WTC11 (cell line): ENCODE results near the gene MPP2. TPM values are rescaled to one million over a fixed set of nuclear protein-coding genes. Genes with fewer than 3 reads are reported as not detected.

Experiments
- ATAC-seq: fragments of 200-7000 bp; cut with Tn5 transposase; 2 replicates; pipeline ENCODE4 v1.10.0; 2021; ENCODE audit warnings: mild to moderate bottlenecking, moderate library complexity
- CTCF ChIA-PET: fragments of 300-600 bp; sonication (Branson Sonifier 250); formaldehyde crosslinking; loops from one replicate; lab custom pipeline; 2021; ENCODE audit warnings: antibody characterized with exemption; lab: Charles Lee
- POLR2A ChIA-PET: fragments of 350-600 bp; sonication (Branson Sonifier 250); formaldehyde crosslinking; loops from one replicate; lab custom pipeline; 2021; ENCODE audit warnings: antibody characterized with exemption; lab: Charles Lee
- DNase-seq: peaks from one replicate; pipeline ENCODE4 v3.0.0; 2021; ENCODE audit warnings: low spot score
- H3K27ac Mint-ChIP-seq: 2 replicates; pipeline ENCODE4 v1.8.0; 2021; ENCODE audit warnings: mixed read lengths
- H3K27me3 Mint-ChIP-seq: 2 replicates; pipeline ENCODE4 v1.8.0; 2021; ENCODE audit warnings: low read depth, mild to moderate bottlenecking, moderate library complexity, mixed read lengths
- H3K36me3 Mint-ChIP-seq: 2 replicates; pipeline ENCODE4 v1.8.0; 2021; ENCODE audit warnings: mixed read lengths
- H3K4me1 Mint-ChIP-seq: 2 replicates; pipeline ENCODE4 v1.8.0; 2022; ENCODE audit warnings: mixed read lengths
- H3K4me3 Mint-ChIP-seq: 2 replicates; pipeline ENCODE4 v1.8.0; 2021; ENCODE audit warnings: mild to moderate bottlenecking, moderate library complexity, mixed read lengths
- H3K9me3 Mint-ChIP-seq: 2 replicates; pipeline ENCODE4 v1.8.0; 2021; ENCODE audit warnings: mixed read lengths
- ATF1 ChIP-seq: sonication (generic); formaldehyde crosslinking; IDR thresholded peaks from 2 replicates; pipeline ENCODE4 v1.8.1; 2023; ENCODE audit warnings: mild to moderate bottlenecking, moderate library complexity, missing genetic modification reagents
- CREB1 ChIP-seq: sonication (generic); formaldehyde crosslinking; IDR thresholded peaks from 2 replicates; pipeline ENCODE4 v1.8.0; 2023; ENCODE audit warnings: mild to moderate bottlenecking, missing genetic modification reagents
- CTCF ChIP-seq: fragments of 200-600 bp; IDR thresholded peaks from 2 replicates; pipeline ENCODE4 v1.8.0; 2022; ENCODE audit warnings: antibody characterized with exemption
- ERG ChIP-seq: fragments of 250-450 bp; sonication (Bioruptor Pico); IDR thresholded peaks from 2 replicates; pipeline ENCODE4 v1.8.0; 2021; ENCODE audit warnings: mild to moderate bottlenecking
- FOXK1 ChIP-seq: sonication (generic); formaldehyde crosslinking; IDR thresholded peaks from 2 replicates; pipeline ENCODE4 v1.8.0; 2022; ENCODE audit warnings: mild to moderate bottlenecking, moderate library complexity, missing genetic modification reagents
- FOXP4 ChIP-seq: sonication (generic); formaldehyde crosslinking; IDR thresholded peaks from 2 replicates; pipeline ENCODE4 v1.8.0; 2022; ENCODE audit warnings: mild to moderate bottlenecking, missing genetic modification reagents
- HMGXB4 ChIP-seq: sonication (generic); formaldehyde crosslinking; IDR thresholded peaks from 2 replicates; pipeline ENCODE4 v1.8.1; 2023; ENCODE audit warnings: mild to moderate bottlenecking, moderate library complexity, missing genetic modification reagents
- NR3C1 ChIP-seq: sonication (generic); formaldehyde crosslinking; conservative IDR thresholded peaks from 2 replicates; pipeline ENCODE4 v1.8.1; 2023; ENCODE audit warnings: low read depth, mild to moderate bottlenecking, missing genetic modification reagents
- PRDM15 ChIP-seq: sonication (generic); formaldehyde crosslinking; IDR thresholded peaks from 2 replicates; pipeline ENCODE4 v1.8.0; 2022; ENCODE audit warnings: missing genetic modification reagents
- PREB ChIP-seq: sonication (generic); formaldehyde crosslinking; IDR thresholded peaks from 2 replicates; pipeline ENCODE4 v1.8.1; 2022; ENCODE audit warnings: mild to moderate bottlenecking, missing genetic modification reagents, moderate library complexity, borderline replicate concordance
- PRRX2 ChIP-seq: fragments of 250-450 bp; sonication (Bioruptor Pico); IDR thresholded peaks from 2 replicates; pipeline ENCODE4 v1.8.0; 2021; ENCODE audit warnings: mild to moderate bottlenecking
- TP53 ChIP-seq: sonication (generic); formaldehyde crosslinking; IDR thresholded peaks from 2 replicates; pipeline ENCODE4 v1.8.1; 2023; ENCODE audit warnings: mild to moderate bottlenecking, missing genetic modification reagents
- ZBTB43 ChIP-seq: sonication (generic); formaldehyde crosslinking; IDR thresholded peaks from 2 replicates; pipeline ENCODE4 v1.8.1; 2023; ENCODE audit warnings: mild to moderate bottlenecking, missing genetic modification reagents
- ZNF121 ChIP-seq: sonication (generic); formaldehyde crosslinking; IDR thresholded peaks from 2 replicates; pipeline ENCODE4 v1.8.0; 2023; ENCODE audit warnings: missing genetic modification reagents
- ZNF232 ChIP-seq: sonication (generic); formaldehyde crosslinking; IDR thresholded peaks from 2 replicates; pipeline ENCODE4 v1.8.0; 2022; ENCODE audit warnings: mild to moderate bottlenecking, missing genetic modification reagents
- total RNA-seq: library from RNA; stranded (reverse); gene quantifications from 3 replicates; pipeline ENCODE4 v1.2.3, GENCODE V29; 2021

MPP2 gene
- total RNA-seq, 1 experiment from 2014 or later: 29.3 TPM

- ChIA-PET POLR2A (interaction anchor here (0.6 to 1.2 kb wide), 4 partner anchors 32 to 1654 kb away, joined by 3 to 7 read pairs (median 4); partner anchors contain the start of gene DUSP3), CTCF (interaction anchor here (0.6 to 3.0 kb wide), 71 partner anchors 9 to 1002 kb away, joined by 3 to 78 read pairs (median 6); partner anchors contain the start of genes CFAP97D1, DHX8, DUSP3 and MPP3)
- no peaks in the 10 kb centered on the region for H3K36me3 Mint-ChIP-seq
- peaks cover 16% of the 10 kb centered on the region for H3K4me1 Mint-ChIP-seq
- H3K27ac Mint-ChIP-seq: no peak overlapping the region
- TF ChIP-seq CREB1 (CRISPR knock-in tag) (no peak), ATF1 (CRISPR knock-in tag) (no peak), FOXK1 (0 out of 2 replicates have a peak, but pooled peaks have one; percentile 26), CTCF (peak; percentile 95), FOXP4 (CRISPR knock-in tag) (no peak), PREB (CRISPR knock-in tag) (no peak), ERG (no peak), TP53 (no peak), HMGXB4 (CRISPR knock-in tag) (peak; percentile 21; the same call in 1 of the 2 replicates), PRDM15 (CRISPR knock-in tag) (0 out of 2 replicates have a peak, but pooled peaks have one; percentile 33), PRRX2 (CRISPR knock-in tag) (no peak), NR3C1 (CRISPR knock-in tag) (no peak), ZNF121 (0 out of 2 replicates have a peak, but pooled peaks have one; percentile 18), ZNF232 (CRISPR knock-in tag) (no peak), ZBTB43 (CRISPR knock-in tag) (no peak)
- DNase-seq (peak; percentile 98), ATAC-seq (peak; percentile 97)
- H3K4me3 Mint-ChIP-seq: no peak overlapping the region
- peaks cover 5% of the 10 kb centered on the region for H3K27me3 Mint-ChIP-seq
- no peaks in the 10 kb centered on the region for H3K9me3 Mint-ChIP-seq
These were observed 61.1 kb downstream of the MPP2 start for GRCh38 chr17:43846221-43846712.
